GM10248 (cell line): ENCODE results near the gene PAQR5.

Experiments
- CTCF ChIA-PET: fragments of 300-600 bp; sonication (Branson Sonifier 250); formaldehyde crosslinking; extraction: SDS; loops from one replicate; lab custom pipeline; 2021; ENCODE audit warnings: antibody characterized with exemption; lab: Yijun Ruan, JAX
- POLR2A ChIA-PET: fragments of 350-650 bp; sonication (Branson Sonifier 250); formaldehyde crosslinking; extraction: SDS; loops from one replicate; lab custom pipeline; 2020; ENCODE audit warnings: antibody characterized with exemption; lab: Yijun Ruan, JAX
- DNase-seq: peaks from one replicate; pipeline ENCODE4 v3.0.0; 2012; ENCODE audit errors: extremely low spot score
- CTCF ChIP-seq: IDR thresholded peaks from 2 replicates; pipeline ENCODE4 v1.5.1; 2012; ENCODE audit warnings: mild to moderate bottlenecking, low read depth; ENCODE audit errors: extremely low read depth, missing control alignments, control extremely low read depth

The PAQR5 gene

GRCh38 chr15:69344238-69344637, 45.5 kb downstream of the PAQR5 start:
- POLR2A ChIA-PET = no interaction called here
- TF ChIP-seq CTCF = no peak
- CTCF ChIA-PET = interaction anchor here (1.4 to 1.8 kb wide), 2 partner anchors 24 to 50 kb away, joined by 3 to 5 read pairs; no protein-coding TSS in a partner anchor
- no peak for DNase-seq

GRCh38 chr15:69346112-69346511, 47.4 kb downstream of the PAQR5 start:
- DNase-seq = no peak
- ChIA-PET CTCF (no interaction called here), POLR2A (no interaction called here)
- no peak for TF ChIP-seq CTCF

- TF ChIP-seq CTCF = no peak
- DNase-seq = no peak
- ChIA-PET POLR2A (no interaction called here), CTCF (interaction anchor here (1.0 to 1.5 kb wide), 2 partner anchors 34 to 42 kb away, joined by 3 read pairs; no protein-coding TSS in a partner anchor)
These were observed 52.6 kb downstream of the PAQR5 start for GRCh38 chr15:69351333-69351732.

- POLR2A ChIA-PET = no interaction called here
- no peak for DNase-seq
- CTCF ChIA-PET = no interaction called here
- no peak for TF ChIP-seq CTCF
These were observed 53.2 kb downstream of the PAQR5 start for GRCh38 chr15:69351884-69352283.

GRCh38 chr15:69357773-69358771, 59.4 kb downstream of the PAQR5 start:
- DNase-seq = no peak
- POLR2A ChIA-PET = no interaction called here
- TF ChIP-seq CTCF = no peak
- CTCF ChIA-PET = no interaction called here

GRCh38 chr15:69358850-69359249, 60.1 kb downstream of the PAQR5 start:
- CTCF ChIA-PET = no interaction called here
- DNase-seq = no peak
- POLR2A ChIA-PET = no interaction called here
- TF ChIP-seq CTCF = no peak
